ENCODE measurements around the gene PDLIM4. TPM values are rescaled to one million over a fixed set of nuclear protein-coding genes. Genes with fewer than 3 reads are reported as not detected.

Gene PDLIM4
- total and polyA plus RNA-seq, 2 experiments from 2014 or later: 25.2 to 31.8 TPM

DNA sequence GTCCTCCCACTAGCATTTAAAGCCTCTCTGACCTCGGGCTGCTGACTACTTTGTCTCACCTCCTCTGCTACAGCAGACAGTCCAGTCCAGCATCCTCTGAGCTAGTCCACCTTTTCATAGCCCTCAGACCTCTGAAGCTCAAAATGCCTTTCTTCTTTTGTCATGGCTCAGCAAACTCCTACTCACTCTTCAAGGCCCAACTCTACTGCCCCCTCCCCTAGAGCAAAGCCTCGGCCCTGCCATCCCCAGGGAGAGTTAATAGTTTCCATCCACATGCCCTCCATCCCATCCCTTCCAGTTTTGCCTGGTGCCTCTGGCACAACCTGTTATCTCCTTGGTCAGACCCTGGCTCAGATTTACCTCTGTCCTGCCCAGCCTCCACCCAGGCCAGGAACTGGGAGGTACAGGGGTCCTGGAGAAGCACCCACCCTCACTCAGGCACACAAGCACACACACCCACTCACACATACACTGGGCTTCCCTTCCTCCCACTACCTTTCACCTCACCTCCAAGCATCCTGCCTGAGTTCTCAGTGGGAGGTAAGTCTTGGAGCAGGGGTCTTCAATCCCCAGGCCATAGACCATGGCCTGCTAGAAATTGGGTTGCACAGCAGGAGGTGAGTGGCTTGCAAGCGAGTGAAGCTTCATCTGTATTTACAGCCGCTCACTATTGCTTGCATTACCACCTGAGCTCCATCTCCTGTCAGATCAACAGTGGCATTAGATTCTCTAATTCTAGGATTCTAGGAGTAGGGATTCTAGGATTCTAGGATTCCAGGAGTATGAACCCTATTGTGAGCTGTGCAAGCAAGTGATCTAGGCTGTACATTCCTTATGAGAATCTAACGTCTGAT lies 18.1 kb downstream of the PDLIM4 start:
- no peaks in the 10 kb centered on the region; the same call in 2 of the 3 replicates for H3K36me3 Mint-ChIP-seq (ENCODE audit: low read depth)

More for the DNA sequence above, 18.1 kb downstream of the PDLIM4 start:
- Mint-ChIP-seq H3K27ac (no peak overlapping the region; the same call in 1 of the 2 replicates), H3K4me1 (peaks cover 28% of the 10 kb centered on the region), H3K4me3 (no peak overlapping the region), H3K9me3 (no peaks in the 10 kb centered on the region), H3K27me3 (ENCODE audit: insufficient read depth, low read depth, poor library complexity) (peaks cover 6% of the 10 kb centered on the region)
- H3K4me1 ChIP-seq (ENCODE audit: insufficient read depth): 0 out of 2 replicates have a peak, but pooled peaks cover 6% of the 10 kb centered on the region
- ATAC-seq: no peak
- no peak overlapping the region for H2AFZ ChIP-seq
- peaks cover 5% of the 10 kb centered on the region; the same call in 1 of the 2 replicates for H3F3A ChIP-seq (replicated peaks; ENCODE audit: low read depth)
- H3K4me3 ChIP-seq: no peak overlapping the region
- H3K27me3 ChIP-seq (ENCODE audit: insufficient read depth): no peaks in the 10 kb centered on the region
- H3K36me3 ChIP-seq (ENCODE audit: insufficient read depth): no peaks in the 10 kb centered on the region
- TF ChIP-seq NANOG (IDR thresholded peaks at IDR 0.05; ENCODE audit: borderline replicate concordance) (no peak), CTCF (conservative IDR thresholded peaks at IDR 0.05; ENCODE audit: low read depth in 2 of 2) (no peak), ZNF114 (CRISPR knock-in tag; IDR thresholded peaks at IDR 0.05) (no peak), REST (IDR thresholded peaks at IDR 0.05; ENCODE audit: unreplicated experiment) (no peak), EZH2phosphoT487 (IDR thresholded peaks at IDR 0.05; ENCODE audit: unreplicated experiment) (no peak), ZNF462 (CRISPR knock-in tag; IDR thresholded peaks at IDR 0.05) (no peak), STAT1 (IDR thresholded peaks at IDR 0.05; ENCODE audit: unreplicated experiment) (no peak), POLR2AphosphoS5 (IDR thresholded peaks at IDR 0.05; ENCODE audit: low read depth) (no peak), ZNF331 (CRISPR knock-in tag; IDR thresholded peaks at IDR 0.05; ENCODE audit: low read depth) (no peak), CREB1 (CRISPR knock-in tag; IDR thresholded peaks at IDR 0.05; ENCODE audit: low read depth) (no peak), JUNB (IDR thresholded peaks at IDR 0.05; ENCODE audit: unreplicated experiment) (no peak)
- TF ChIP-seq, protein P1, sequence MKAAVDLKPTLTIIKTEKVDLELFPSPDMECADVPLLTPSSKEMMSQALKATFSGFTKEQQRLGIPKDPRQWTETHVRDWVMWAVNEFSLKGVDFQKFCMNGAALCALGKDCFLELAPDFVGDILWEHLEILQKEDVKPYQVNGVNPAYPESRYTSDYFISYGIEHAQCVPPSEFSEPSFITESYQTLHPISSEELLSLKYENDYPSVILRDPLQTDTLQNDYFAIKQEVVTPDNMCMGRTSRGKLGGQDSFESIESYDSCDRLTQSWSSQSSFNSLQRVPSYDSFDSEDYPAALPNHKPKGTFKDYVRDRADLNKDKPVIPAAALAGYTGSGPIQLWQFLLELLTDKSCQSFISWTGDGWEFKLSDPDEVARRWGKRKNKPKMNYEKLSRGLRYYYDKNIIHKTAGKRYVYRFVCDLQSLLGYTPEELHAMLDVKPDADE (IDR thresholded peaks at IDR 0.05): no peak
- H3K4me2 ChIP-seq: no peak overlapping the region
- H3K27ac ChIP-seq (ENCODE audit: low read depth): no peak overlapping the region
- no peaks in the 10 kb centered on the region for H3K79me2 ChIP-seq (replicated peaks; ENCODE audit: insufficient read depth)
- H3K9me2 ChIP-seq (ENCODE audit: insufficient read depth): 0 out of 2 replicates have a peak, but pooled peaks cover 4% of the 10 kb centered on the region
- DNase-seq (ENCODE audit: low spot score): no peak
- no peaks in the 10 kb centered on the region for H4K20me1 ChIP-seq (replicated peaks; ENCODE audit: insufficient read depth)

Data from GM23338 (cell line).